Stimulated activated CD4-positive, alpha-beta T cell treated with anti-CD3 and anti-CD28 coated beads, TNF-alpha, amount 100 ng/mL, for 24 hours (primary cell): Measurements from ENCODE around the gene EIPR1.
"Not testable (repeated sequence)": the region's sequence is repeated elsewhere in the genome, so short reads cannot be mapped to it uniquely, and the experiment has no call there.

Experiments
- DNase-seq, 3 experiments: peaks; one replicate each; pipeline ENCODE4 v3.0.0-alpha.2; 2020; ENCODE audit warnings: low read depth in 3 of 3

Gene EIPR1

DNA sequence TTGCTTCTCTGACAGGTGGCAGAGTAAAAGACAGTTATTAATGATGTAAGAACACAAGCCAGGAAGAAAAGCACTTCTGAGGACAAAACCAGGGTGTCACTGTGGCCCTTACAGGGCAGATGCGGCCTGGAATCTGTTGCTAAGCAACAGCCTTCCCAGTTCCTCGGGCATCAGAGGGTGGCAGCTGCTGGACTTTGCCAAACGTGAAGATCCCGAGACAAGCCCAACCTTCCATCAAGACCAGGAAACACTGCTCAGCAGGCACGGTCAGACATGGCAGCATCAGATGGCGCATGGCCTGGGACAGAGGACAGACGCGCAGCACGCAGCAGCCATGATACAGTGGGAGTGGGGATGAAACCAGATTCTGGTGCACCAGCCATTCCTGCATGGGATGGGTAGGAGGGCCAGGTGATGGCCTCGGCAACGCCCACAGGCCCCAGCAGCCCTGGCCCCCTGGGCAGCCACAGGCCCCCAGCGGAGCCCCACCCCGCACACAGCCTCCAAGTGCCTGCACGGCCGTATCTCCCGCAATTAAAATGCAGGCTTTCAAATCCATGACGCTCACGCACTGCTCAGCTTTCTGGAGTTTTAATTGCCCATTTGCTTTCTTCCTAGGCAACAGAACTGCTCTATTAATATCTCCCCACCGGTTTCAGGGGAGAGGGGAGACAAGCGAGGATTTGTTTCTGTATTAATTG lies 89.0 kb downstream of the EIPR1 start:
- no peak for DNase-seq

DNA sequence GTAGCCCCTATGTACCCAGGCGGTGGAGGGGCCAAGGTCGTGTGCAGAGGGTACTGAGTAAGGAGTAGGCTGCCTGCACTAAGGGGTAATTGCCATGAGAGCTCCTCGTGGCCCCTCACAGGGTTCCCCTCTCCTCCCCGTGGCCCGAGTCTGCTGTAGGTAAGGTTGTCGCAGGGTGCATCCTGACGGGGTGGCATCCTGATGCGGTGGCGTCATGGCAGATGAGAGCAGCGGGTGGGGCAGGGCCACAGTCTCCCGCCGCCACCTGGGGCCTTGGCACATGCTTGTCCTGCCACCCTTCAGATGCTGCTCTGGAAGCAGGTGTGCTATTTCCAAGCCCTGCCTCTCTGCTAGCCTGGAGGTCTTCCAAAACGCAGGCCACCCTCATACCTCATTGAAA lies 89.7 kb downstream of the EIPR1 start:
- no peak for DNase-seq

DNA sequence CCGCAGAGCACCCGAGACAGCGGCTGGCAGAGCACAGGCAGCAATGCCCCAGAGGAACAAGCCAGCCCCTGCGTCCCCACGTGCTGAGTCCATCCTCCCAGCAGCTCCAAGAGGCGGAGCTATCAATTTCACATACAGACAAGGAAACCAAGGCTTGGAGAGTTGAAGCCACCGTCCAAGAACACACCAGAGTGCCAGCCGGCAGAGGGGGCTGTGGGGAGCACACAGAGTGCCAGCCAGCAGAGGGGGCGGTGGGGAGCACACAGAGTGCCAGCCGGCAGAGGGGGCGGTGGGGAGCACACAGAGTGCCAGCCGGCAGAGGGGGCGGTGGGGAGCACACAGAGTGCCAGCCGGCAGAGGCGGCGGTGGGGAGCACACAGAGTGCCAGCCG lies 91.0 kb downstream of the EIPR1 start:
- not testable (repeated sequence) for DNase-seq

DNA sequence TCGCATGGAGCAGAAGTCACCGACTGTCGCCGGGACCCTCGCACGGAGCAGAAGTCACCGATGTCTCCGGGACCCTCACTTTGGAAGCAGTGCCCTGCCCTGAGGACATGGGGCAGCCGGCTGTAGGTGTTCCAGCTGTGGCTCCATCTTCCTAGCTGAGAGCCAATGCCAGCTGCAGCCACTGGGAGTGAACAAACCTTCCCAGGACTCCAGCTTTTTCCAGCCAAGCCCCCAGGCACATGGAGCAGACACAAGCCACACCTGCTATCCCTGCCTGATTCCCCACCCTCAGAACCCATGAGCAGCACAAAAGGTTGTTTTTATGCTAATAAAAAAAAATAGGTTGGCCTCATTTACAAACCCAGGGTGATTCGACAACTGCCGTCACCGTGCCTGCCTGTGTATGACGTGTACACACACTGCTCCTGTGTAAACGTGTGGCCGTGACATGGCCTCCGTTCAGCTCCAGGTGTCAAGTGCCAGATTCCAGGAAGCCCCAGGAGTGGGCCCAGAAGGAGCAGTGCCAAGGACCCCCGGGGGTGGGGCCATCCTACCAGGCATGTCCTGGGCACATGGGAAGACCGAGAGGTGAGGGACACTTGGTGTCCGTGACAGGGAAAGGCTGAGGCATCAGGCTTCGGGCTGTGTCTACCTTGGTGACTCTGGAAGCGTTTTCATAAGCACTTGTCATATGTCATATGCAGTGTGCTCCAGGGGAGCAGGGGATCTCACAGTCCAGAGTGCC lies 91.5 kb downstream of the EIPR1 start:
- DNase-seq, result no peak

DNA sequence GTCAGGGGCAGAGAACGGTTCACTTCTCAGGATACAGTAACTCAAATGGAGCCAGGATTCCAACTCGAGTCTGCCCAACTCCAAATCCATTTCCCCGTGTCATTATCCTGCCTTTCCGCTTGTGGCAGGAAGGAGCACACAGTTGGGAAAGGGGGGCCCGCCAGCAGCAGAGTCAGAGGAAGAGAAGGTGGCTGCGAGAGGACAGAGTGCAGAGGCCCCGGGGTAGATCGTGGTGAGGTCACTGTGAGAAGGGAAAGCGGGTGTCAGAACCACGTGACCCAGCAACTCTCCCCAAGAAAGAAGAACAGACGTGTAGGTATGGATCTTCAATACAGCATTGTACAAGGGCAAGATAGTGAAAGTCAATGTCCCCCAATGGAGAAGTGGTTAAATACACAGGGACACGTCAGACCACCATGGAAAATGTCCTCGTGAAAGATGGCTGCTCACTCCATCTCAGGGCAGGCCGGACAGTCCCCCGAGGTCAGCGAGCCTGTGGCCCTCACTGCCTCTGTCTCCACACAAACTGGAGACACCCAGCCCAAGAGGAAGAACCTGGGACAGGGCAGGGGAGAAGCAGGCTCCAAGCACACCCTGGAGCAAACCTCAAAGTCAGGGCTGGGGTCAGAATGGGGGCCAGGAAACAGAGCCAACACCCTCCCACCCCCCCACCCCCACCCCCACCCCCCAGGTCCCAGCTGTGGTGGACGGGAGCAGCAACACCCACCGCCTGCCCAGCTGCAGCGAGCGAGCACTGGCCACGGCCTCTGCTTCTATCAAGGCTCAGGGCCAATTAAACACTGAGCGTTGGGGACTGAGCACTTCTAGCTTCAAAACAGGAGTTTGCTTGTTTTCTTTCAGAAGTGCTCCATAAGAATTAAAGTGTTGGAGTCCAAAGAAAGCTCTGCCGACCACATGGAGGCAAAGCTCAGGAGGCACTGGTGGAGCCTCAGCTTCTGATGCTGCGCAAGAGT lies 92.7 kb downstream of the EIPR1 start:
- no peak for DNase-seq

DNA sequence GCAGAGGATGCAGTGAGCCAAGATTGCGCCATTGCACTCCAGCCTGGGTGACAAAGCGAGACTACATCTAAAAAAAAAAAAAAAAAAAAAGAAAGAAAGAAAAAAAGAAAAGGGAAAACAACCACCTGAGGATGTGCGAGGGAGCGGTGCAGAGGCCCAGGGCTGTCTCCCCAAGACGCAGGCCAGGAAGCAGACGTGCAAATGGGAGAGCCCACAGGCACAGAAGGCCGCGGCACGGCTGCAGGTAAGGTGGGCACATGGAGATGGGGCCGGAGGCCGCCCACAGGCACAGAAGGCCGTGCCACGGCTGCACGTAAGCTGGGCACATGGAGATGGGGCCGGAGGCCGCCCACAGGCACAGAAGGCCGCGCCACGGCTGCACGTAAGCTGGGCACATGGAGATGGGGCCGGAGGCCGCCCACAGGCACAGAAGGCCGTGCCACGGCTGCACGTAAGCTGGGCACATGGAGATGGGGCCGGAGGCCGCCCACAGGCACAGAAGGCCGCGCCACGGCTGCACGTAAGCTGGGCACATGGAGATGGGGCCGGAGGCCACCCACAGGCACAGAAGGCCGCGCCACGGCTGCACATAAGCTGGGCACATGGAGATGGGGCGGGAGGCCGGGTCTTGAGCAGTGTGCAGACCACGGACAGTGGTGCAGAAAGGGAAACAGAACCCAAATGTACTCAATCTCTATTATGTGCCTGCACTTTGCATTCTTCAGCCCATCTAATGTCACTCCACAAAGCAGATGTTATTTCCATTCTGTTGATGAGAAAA lies 93.6 kb downstream of the EIPR1 start:
- DNase-seq, result not testable (repeated sequence)

DNA sequence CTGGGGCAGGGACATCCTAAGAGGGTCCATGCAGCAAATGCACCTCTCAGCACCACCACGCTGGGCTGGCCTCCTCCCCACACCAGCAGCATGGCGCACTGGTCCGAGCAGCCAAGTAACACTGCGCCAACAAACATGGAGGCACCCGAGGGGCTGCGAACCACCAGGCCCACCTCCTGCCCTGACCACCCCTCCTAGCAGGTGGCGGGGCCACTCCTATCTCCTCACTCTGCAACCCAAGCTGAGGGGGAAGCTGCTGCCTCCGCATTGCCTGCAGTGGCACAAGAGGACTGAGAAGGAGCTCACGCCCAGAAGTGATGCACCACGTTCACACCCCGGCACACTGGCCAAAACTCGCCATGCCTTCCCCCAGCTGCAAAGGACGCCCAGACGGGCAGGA lies 94.4 kb downstream of the EIPR1 start:
- DNase-seq, result no peak

DNA sequence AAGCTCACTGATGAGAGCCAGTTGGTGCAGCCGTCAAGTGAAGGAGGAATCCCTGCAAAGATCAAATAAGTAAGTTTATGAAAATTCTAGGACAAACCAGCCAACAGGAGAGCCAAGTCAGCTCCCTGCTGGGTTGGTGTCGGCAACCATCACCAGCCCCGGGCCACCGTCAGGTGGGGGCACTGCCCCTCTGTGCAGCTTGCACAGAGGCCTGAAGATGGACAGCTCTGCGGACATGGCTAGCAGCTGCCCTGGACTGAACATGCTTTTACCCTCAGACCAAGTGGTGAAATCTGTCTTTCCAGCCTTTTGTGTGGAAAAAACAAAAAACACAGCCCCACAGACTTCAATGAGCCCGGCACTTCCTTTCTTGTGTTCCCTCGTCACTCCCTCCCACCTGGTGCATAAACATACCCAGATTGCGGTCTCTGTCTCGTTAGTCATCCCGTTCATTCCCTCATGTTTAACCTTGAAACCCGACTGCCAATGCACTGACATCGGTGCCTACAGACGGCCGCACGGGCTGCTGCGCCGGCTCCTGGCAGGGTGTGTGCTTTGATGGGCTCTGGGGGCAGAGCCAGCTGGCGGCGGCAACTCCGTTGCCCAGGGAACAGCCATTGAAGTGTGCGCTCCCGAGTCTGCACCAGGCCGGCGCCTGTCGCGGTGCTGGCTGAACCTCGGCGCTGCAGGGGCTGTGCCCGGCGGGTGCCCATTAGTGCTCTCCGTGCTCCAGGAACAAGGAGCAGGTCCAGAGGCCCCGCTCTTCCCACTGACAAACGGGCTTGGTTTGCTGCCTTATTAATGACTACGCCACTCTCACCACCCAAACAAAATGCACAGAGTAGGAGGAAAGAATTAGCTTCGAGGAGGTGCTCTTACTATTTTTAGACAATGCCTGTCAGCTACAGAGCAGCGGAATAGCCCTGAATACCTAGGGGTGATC lies 95.3 kb downstream of the EIPR1 start:
- no peak for DNase-seq

DNA sequence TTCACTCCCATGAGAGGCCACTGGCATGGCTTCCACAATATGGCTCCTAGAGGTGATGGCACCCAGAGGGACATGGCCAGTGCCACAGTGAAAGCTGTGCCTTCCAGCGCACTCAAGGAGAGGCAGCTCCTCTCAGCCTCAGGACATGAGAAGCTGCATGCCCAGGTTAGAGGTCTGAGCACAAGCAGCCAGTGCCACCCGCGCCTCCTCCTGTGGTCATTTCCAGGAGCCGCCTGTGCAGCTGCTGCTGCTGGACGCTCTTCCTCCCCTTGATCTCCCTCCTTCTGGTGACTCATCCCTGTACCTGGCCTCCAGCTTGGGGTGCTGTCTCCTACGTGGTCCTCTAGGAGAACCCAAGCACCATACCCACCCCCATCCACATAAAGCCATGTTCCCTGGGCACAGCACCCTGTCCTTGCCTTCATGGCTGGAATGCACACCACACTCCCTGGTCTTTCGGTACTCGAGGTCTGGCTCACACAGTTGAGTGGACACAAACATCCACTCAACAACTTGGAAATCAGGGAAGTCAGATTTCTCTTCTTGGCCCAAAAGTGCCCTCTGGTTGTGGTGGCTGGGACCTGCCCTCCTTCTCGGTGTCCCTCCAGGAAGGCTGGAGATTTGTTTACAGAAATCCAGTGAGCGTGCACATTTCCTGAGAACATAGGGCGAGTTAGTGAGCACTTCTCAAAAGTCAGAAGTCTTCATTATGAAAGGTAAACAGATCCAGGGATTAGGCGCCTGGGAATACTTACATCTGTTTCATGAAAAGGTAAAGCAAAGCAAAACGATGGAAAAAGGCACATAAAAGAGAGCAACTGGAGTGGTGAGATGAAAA lies 96.7 kb downstream of the EIPR1 start:
- DNase-seq, result no peak

DNA sequence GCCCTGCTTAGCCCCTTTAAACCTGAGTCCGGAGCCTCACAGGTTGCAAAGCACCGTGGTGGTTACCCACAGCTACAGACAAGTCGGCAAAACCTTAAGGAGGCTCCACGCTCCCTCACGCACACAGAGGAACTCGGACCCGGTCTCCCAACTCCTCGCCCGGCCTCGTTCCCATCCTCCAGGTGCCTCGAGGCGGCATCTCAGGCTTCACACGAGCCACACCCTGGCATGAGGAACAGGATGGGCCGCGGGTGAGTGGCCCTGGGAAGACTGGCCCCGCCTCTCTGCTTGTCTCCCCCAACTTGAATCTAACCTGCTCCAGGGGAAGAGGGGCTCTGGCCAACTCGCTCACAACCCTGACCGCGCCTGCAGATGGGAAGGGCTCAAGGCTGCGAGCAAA lies 97.4 kb downstream of the EIPR1 start:
- DNase-seq, result no peak

DNA sequence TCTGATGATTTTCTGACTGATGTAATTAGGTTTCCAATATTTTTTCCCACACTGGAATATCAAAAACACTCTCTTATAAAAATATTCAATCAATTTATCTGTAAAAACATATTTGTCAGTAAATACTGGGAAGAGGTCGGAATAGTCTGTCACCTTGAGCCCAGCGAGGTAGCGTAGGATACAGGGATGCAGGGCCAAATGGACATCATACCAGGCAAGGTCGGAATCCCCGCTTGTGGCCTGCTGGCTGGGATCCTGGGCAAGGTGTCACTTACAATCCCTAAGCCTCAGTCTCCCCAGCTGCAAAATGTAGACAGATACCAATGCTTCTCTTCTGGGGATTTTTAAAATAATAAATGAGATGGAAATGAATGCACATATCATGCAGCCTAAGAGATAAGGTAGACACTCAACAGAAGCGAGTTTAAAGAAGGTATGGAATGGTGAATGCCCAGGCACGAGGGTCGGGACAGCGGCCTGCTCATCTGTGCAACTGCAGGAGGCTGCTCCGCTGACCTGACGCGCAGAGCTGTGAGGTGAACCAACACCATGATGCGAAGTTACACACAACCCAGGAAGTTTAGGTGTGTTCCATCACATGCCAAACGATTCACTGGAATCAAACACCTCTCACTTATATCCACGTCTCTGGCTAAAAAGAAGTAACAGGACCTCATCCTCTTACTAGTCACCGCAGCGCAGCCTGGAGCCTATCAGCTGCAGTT lies 98.2 kb downstream of the EIPR1 start:
- no peak for DNase-seq

DNA sequence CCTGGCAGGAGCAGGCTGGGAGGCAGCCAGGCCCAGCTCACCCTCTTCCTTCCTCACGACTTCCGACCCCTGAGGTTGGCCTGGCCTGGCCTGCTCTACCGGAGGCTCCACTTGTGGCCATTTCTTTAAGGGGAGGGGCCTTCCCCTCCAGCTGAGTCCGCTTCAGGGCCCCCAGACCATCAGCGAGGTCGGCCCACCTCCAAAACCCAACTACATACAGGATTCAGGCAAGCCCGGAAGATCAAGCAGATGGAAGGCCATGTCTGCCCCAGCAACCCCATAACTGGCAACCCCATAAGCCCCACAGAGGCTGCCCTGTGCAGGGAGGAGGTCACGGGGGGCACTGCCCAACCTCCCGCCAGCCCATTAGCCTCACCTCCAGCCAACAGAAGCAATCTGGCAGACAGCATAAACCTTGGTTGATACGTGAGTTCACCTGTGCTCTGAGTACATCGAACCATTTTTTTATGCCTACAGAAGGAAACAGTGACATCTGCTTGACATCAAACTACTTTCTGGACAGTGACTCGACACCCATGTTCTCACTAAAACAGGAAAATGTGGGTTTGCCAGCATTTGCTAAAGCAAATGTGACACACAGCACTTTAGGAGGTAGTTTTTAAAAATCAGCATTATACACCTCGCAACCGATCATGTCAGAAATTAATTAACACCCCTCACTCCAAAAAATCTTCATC lies 98.9 kb downstream of the EIPR1 start:
- DNase-seq, result no peak

DNA sequence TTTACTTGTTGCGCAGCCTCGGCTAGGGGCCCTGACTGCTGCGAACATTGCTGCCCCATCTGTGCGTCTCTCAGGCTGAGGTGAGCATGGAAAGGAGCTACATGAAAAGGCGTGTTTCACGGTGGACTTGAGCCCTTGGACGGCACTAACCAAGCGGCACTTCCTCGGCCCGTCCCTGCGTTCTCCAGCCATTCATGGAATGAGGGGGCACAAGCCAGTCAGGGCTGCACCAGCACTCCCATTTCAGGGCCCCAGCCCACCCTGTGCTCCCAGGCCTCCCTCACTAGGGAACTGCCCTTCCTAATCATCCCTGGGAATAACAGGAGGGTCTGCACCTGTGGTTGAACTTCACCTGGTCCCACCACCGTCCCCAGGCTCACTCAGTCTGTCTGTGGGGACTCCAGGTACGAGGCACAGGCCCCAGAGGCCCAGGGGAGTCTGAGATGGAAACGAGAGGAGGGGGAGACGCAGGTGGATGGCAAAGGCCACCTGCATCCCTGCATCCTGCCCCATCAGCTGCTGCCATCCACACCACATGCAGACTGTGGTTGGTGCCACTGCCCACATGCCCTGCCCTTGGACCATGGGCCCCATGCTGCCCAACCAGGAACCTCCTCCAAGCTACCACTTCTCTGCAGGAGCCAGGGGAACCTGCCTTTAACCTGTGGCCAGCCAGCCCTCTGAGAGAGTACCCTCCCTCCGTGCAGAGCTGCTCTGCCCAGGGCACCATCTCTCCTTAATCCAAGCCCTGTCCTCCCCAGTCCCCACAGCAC lies 99.7 kb downstream of the EIPR1 start:
- no peak for DNase-seq

DNA sequence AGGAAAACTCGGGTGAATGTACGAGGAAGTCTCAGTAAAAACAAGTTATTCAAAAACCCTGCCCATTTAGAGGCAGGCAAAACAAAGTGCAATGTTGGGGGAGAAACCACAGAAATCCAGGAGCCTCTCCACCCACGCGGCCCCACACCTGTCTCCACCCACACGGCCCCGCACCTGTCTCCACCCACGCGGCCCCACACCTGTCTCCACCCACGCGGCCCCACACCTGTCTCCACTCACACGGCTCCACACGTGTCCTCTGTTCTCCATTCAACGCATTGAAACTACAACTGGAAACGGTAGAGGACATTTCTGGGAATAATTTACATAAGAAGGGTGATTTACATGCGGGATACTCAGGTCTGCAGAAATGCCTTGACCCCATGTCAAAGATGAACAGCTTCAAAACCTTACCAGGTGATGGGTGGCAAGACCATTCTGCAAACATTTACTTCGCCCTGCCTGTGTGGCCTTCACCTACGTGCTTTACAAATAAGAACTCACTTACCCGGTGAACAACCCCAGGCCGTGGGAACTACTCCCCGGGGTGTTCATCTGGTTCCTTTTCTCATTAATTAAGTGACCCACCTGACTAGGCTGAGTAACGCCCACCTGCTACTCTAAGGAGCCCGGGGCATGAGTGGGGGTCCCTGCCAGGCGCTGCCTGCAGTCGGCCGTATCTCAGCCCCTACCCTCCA lies 100.4 kb downstream of the EIPR1 start:
- DNase-seq, result no peak

DNA sequence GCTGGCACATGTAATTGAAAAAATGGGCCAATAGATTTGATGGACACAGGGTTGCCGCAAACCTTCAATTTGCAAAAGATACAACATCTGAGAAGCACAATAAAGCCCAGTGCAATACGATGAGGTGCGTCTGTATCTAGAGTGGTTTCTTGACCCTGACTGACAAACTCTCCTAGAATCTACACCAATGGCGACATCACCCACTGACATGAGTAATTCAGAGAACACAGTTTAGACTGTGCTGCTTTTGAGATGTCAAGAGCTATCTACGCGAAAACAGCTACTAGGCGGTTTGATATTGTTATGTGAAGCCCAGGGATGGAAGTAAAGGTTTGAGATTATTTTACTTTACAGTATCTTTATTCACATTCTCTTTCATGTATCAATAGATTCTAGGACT lies 104.9 kb downstream of the EIPR1 start:
- DNase-seq, result no peak

DNA sequence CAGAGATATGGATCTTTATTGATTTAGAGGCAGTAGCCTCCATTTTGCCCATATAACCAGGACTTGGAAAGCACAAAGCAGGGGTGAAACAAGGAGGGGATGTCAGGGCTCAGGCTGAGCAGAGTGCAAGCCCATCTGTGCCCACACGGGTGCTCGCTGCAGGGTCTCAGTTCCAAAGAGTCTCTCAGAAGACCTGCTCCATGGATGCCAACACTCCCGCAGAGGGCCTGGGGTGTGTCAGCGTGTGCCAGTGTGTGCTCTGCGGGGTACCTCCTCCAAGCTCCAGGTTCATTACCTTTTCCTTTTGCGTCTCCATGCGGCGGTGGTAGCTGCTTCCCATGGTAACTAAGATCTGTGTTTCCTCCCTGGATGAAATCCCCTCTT lies 107.5 kb downstream of the EIPR1 start:
- no peak for DNase-seq
